Activated naive CD4-positive, alpha-beta T cell treated with anti-CD3 and anti-CD28 coated beads, Interleukin-2, amount 10 ng/mL, durations not matched to agents 7 days and 5 days (primary cell): ENCODE data around the gene OXLD1.
"Not testable (repeated sequence)": the region's sequence is repeated elsewhere in the genome, so short reads cannot be mapped to it uniquely, and the experiment has no call there.

ENCODE experiments used
- CTCF ChIA-PET: fragments of 350-600 bp; sonication (Branson Sonifier 250); formaldehyde crosslinking; loops from one replicate; lab custom pipeline; 2021; ENCODE audit warnings: antibody characterized with exemption; lab: Charles Lee
- DNase-seq: peaks from one replicate; pipeline ENCODE4 v3.0.0-alpha.2; 2020
- H3K27ac Mint-ChIP-seq: one replicate; pipeline ENCODE4 v1.8.0; 2021; ENCODE audit warnings: mild to moderate bottlenecking, moderate library complexity, mixed read lengths
- H3K27me3 Mint-ChIP-seq: one replicate; pipeline ENCODE4 v1.8.0; 2021; ENCODE audit warnings: mild to moderate bottlenecking, mixed read lengths
- H3K36me3 Mint-ChIP-seq: one replicate; pipeline ENCODE4 v1.8.0; 2021; ENCODE audit warnings: mixed read lengths
- H3K4me1 Mint-ChIP-seq: one replicate; pipeline ENCODE4 v1.8.0; 2021; ENCODE audit warnings: mixed read lengths
- H3K4me3 Mint-ChIP-seq: one replicate; pipeline ENCODE4 v1.8.0; 2021; ENCODE audit warnings: mild to moderate bottlenecking, moderate library complexity, mixed read lengths
- H3K9me3 Mint-ChIP-seq: one replicate; pipeline ENCODE4 v1.8.0; 2021; ENCODE audit warnings: mixed read lengths

The OXLD1 gene

GRCh38 chr17:81644976-81645952 lies 21.1 kb downstream of the OXLD1 start:
- Mint-ChIP-seq H3K4me1 (no peaks in the 10 kb centered on the region), H3K27me3 (peaks cover 43% of the 10 kb centered on the region), H3K4me3 (no peak overlapping the region), H3K9me3 (peaks cover 6% of the 10 kb centered on the region), H3K27ac (no peak overlapping the region), H3K36me3 (peaks cover 2% of the 10 kb centered on the region)
- DNase-seq: no peak
- CTCF ChIA-PET: no interaction called here

DNA sequence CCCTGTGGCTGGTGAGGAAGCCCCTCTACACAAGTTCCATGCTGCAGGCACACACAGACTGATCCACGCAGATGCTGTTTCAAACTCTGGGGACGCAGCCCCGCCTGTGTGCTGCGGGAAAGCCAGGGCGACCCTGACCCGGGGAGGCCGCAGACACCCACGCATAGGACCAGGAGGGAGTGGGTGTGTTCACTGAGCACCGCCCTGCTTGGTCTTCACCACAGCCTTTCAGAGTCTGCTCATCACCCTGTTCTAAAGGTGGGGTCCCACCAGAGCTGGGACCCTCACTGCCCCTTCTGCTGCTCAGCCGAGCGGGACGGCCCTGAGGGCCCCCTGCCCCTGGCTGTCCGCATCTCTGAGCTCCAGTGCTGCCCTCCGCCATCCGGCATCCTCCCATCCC lies 21.9 kb downstream of the OXLD1 start:
- H3K4me1 Mint-ChIP-seq: no peaks in the 10 kb centered on the region
- H3K4me3 Mint-ChIP-seq: no peak overlapping the region
- CTCF ChIA-PET: no interaction called here
- no peak for DNase-seq
- H3K27me3 Mint-ChIP-seq: peaks cover 37% of the 10 kb centered on the region
- no peaks in the 10 kb centered on the region for H3K36me3 Mint-ChIP-seq
- no peak overlapping the region for H3K27ac Mint-ChIP-seq
- H3K9me3 Mint-ChIP-seq: peaks cover 6% of the 10 kb centered on the region

DNA sequence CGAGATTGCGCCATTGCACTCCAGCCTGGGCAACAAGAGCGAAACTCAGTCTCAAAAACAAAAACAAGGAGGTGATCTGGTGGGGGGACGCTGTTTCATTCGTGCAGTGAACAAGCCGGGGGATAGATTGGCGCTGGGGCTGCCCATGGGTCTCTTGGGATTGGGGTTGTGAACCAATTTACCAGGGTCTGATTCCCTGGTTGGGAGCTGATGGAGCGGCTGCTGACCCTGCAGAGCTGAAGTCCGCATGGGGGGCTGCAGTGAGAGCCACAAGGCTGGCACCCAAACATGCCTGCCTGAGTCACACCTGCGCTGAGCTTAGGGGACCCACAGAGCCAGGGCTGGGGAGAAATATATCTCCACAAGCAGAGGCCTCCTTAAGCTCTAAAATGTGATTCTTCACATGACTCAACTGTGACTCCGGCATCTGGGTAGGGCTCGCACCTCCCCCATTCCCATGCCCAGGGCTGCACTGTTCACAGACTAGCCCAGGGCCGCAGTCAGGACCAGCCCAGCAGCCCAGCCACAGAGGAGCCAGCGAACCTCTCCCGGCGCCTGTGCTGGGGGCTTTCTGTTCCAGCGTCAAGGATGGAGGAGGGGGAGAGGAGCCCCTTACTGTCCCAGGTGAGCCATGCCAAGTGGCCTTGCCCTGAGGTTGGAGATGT lies 24.4 kb downstream of the OXLD1 start:
- no peak overlapping the region for H3K4me3 Mint-ChIP-seq

DNA sequence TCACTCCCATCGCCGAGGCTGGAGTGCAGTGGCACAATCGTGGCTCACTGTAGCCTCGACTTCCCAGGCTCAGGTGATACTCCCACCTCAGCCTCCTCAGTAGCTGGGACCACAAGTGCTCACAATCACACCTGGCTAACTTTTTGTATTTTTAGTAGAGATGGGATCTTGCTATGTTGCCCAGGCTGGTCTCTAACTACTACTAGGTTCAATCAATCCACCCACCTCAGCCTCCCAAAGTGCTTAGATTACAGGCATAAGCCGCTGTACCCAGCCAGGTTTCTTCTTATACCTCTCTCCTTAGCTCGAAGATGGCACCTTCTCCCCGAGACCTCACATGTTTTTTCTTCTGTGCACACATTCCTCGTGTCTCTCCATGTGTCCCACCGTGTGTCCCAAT lies 26.4 kb downstream of the OXLD1 start:
- DNase-seq: no peak

More for the DNA sequence above, 24.4 kb downstream of the OXLD1 start:
- CTCF ChIA-PET: no interaction called here
- H3K36me3 Mint-ChIP-seq: no peaks in the 10 kb centered on the region
- H3K9me3 Mint-ChIP-seq: no peaks in the 10 kb centered on the region
- H3K27me3 Mint-ChIP-seq: peaks cover 16% of the 10 kb centered on the region
- no peak overlapping the region for H3K27ac Mint-ChIP-seq
- no peak for DNase-seq
- H3K4me1 Mint-ChIP-seq: peaks cover 2% of the 10 kb centered on the region

DNA sequence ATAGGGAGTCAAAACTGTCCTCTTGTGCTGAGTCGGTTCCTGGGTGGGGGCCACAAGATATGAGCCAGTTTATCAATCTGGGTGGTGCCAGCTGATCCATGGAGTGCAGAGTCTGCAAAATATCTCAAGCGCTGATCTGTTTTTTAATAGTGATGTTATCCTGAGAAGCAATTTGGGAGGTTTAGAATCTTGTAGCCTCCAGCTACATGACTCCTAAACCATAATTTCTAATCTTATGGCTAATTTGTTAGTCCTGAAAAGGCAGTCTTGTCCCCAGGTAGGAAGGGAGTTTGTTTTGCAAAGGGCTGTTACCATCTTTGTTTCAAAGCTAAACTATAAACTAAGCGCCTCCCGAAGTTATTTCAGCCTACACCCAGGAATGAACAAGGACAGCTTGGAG lies 27.7 kb downstream of the OXLD1 start:
- Mint-ChIP-seq H3K27ac (no peak overlapping the region), H3K4me1 (peaks cover 17% of the 10 kb centered on the region), H3K9me3 (no peaks in the 10 kb centered on the region), H3K36me3 (peaks cover 2% of the 10 kb centered on the region), H3K4me3 (peak overlapping the region; percentile 14), H3K27me3 (peaks cover 4% of the 10 kb centered on the region)
- CTCF ChIA-PET: no interaction called here
- no peak for DNase-seq

More for the DNA sequence above, 26.4 kb downstream of the OXLD1 start:
- Mint-ChIP-seq H3K9me3 (no peaks in the 10 kb centered on the region), H3K4me3 (no peak overlapping the region), H3K36me3 (peaks cover 2% of the 10 kb centered on the region), H3K27me3 (peaks cover 4% of the 10 kb centered on the region), H3K27ac (no peak overlapping the region), H3K4me1 (peaks cover 14% of the 10 kb centered on the region)
- CTCF ChIA-PET: no interaction called here

DNA sequence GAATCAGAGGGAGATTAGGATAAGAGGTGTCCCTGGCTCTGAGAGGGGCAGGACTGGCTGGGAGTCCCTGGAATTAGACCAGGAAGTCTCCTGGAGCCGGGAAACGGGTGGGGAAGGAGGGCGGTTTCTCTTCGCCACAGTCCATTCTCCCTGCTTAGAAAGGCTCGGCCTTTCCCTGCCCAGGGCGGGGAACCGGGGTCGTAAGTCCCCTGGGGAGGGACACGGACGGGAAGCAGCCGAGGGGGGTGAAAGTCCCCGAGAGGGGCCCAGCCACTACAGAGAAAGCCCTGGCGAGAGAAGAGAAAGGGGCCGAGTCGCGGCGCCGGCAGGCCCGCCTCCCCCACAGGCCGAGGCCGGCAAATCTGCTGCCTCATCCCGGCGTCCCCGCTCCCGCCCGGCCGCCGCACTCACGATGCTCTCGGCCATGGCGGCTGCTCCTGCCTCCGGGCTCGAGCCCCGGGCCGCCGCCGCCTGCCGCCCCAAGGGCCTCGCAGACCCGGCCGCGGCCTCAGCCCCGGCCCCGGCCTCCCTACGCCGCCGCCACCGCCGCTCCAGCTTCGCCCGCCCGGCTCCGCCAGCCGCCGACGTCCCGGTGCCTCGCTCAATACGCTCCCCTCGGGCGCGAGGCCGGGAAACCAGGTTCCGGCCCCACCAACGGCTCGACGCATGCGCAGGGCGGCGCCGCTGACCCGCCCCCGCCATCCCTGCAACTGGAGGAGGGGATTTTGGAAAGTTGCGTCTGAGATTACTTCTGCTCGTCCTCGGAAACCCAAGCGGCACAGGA lies 29.7 kb downstream of the OXLD1 start, which contains the start of the genes NPLOC4 and TSPAN10:
NPLOC4 (minus strand) TSS at position 608 of the 784 bp plus-strand sequence; CDS start at position 426, 182 bp downstream.
TSPAN10 (plus strand) TSS at position 692 of the 784 bp plus-strand sequence. CDS start 5,217 bp downstream, outside the sequence.
- H3K4me1 Mint-ChIP-seq: peaks cover 21% of the 10 kb centered on the region
- CTCF ChIA-PET: no interaction called here

GRCh38 chr17:81635973-81636504 lies 30.4 kb downstream of the OXLD1 start:
- DNase-seq: no peak
- H3K27ac Mint-ChIP-seq: peak overlapping the region; percentile 80
- no peaks in the 10 kb centered on the region for H3K9me3 Mint-ChIP-seq
- peaks cover 21% of the 10 kb centered on the region for H3K4me1 Mint-ChIP-seq
- peaks cover 4% of the 10 kb centered on the region for H3K27me3 Mint-ChIP-seq
- CTCF ChIA-PET: no interaction called here
- H3K36me3 Mint-ChIP-seq: peaks cover 9% of the 10 kb centered on the region
- H3K4me3 Mint-ChIP-seq: peak overlapping the region; percentile 89

More for the DNA sequence above, 29.7 kb downstream of the OXLD1 start, which contains the start of the genes NPLOC4 and TSPAN10:
- H3K9me3 Mint-ChIP-seq: no peaks in the 10 kb centered on the region
- peak within 1 kb of the TSS; percentile 89 for H3K4me3 Mint-ChIP-seq
- H3K27me3 Mint-ChIP-seq: peaks cover 4% of the 10 kb centered on the region
- peaks cover 5% of the 10 kb centered on the region for H3K36me3 Mint-ChIP-seq
- peak; percentile 81 for DNase-seq
- peak within 1 kb of the TSS; percentile 80 for H3K27ac Mint-ChIP-seq

- H3K36me3 Mint-ChIP-seq: peaks cover 9% of the 10 kb centered on the region
- H3K4me3 Mint-ChIP-seq: peak overlapping the region; percentile 89
- peaks cover 4% of the 10 kb centered on the region for H3K27me3 Mint-ChIP-seq
- CTCF ChIA-PET: no interaction called here
- DNase-seq: no peak
- peaks cover 21% of the 10 kb centered on the region for H3K4me1 Mint-ChIP-seq
- no peaks in the 10 kb centered on the region for H3K9me3 Mint-ChIP-seq
- H3K27ac Mint-ChIP-seq: no peak overlapping the region
Measured at GRCh38 chr17:81635431-81635830, 31.0 kb downstream of the OXLD1 start.

- H3K27me3 Mint-ChIP-seq: no peaks in the 10 kb centered on the region
- peaks cover 25% of the 10 kb centered on the region for H3K36me3 Mint-ChIP-seq
- peaks cover 19% of the 10 kb centered on the region for H3K4me1 Mint-ChIP-seq
- no peaks in the 10 kb centered on the region for H3K9me3 Mint-ChIP-seq
- peak overlapping the region; percentile 49 for H3K27ac Mint-ChIP-seq
- no peak overlapping the region for H3K4me3 Mint-ChIP-seq
- DNase-seq: no peak
- CTCF ChIA-PET: no interaction called here
Measured at GRCh38 chr17:81631482-81631881, 34.9 kb downstream of the OXLD1 start.

- CTCF ChIA-PET: no interaction called here
- Mint-ChIP-seq H3K27ac (no peak overlapping the region), H3K9me3 (no peaks in the 10 kb centered on the region), H3K27me3 (no peaks in the 10 kb centered on the region), H3K4me1 (peaks cover 7% of the 10 kb centered on the region), H3K4me3 (no peak overlapping the region), H3K36me3 (peaks cover 30% of the 10 kb centered on the region)
- DNase-seq: no peak
Measured at GRCh38 chr17:81630274-81630673, 36.1 kb downstream of the OXLD1 start.

GRCh38 chr17:81621494-81622130 lies 44.8 kb downstream of the OXLD1 start:
- no peak for DNase-seq
- CTCF ChIA-PET: no interaction called here
- Mint-ChIP-seq H3K27me3 (no peaks in the 10 kb centered on the region), H3K27ac (no peak overlapping the region), H3K4me1 (no peaks in the 10 kb centered on the region), H3K4me3 (no peak overlapping the region), H3K36me3 (peaks cover 55% of the 10 kb centered on the region), H3K9me3 (no peaks in the 10 kb centered on the region)

DNA sequence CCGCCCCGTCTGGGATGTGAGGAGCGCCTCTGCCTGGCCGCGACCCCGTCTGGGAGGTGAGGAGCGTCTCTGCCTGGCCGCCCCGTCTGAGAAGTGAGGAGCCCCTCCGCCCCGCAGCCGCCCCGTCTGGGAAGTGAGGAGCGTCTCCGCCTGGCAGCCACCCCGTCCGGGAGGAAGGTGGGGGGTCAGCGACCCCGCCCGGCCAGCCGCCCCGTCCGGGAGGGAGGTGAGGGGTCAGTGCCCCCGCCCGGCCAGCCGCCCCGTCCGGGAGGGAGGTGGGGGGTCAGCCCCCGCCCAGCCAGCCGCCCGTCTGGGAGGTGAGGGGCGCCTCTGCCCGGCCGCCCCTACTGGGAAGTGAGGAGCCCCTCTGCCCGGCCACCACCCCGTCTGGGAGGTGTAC lies 48.1 kb downstream of the OXLD1 start:
- H3K27ac Mint-ChIP-seq, DNase-seq, CTCF ChIA-PET, H3K27me3 Mint-ChIP-seq, H3K4me3 Mint-ChIP-seq, H3K9me3 Mint-ChIP-seq: not testable (repeated sequence)
- peaks cover 17% of the 10 kb centered on the region for H3K4me1 Mint-ChIP-seq
- peaks cover 53% of the 10 kb centered on the region for H3K36me3 Mint-ChIP-seq

DNA sequence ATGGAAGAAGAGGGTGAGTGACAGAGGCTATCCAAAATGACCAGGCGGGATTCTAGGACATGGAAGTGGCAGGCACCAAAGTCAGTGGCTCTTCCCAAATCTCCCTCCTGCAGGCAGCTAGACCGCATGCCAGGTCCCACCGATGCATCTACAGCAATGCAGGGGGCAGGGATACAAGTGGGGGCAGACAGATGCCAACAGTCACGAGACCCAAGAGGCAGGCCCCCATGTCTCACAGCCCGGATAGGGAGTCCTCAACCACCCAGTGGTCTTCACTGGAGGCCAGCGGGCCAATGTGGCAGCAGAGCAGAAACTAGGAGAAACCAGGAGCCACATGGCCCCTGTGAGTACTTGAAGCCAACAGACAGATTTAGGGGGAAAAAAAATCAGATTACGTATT lies 49.5 kb downstream of the OXLD1 start:
- H3K9me3 Mint-ChIP-seq: no peaks in the 10 kb centered on the region
- DNase-seq: no peak
- no peak overlapping the region for H3K27ac Mint-ChIP-seq
- H3K4me3 Mint-ChIP-seq: no peak overlapping the region
- CTCF ChIA-PET: no interaction called here
- H3K27me3 Mint-ChIP-seq: no peaks in the 10 kb centered on the region
- peaks cover 17% of the 10 kb centered on the region for H3K4me1 Mint-ChIP-seq
- peaks cover 59% of the 10 kb centered on the region for H3K36me3 Mint-ChIP-seq
